ENCODE measurements around the gene NUP85.

Gene NUP85

GRCh38 chr17:75208161-75208560 is 2.7 kb downstream of the NUP85 start:
- no peak for DNase-seq
- in situ Hi-C loops (cut with HindIII; ENCODE audit: low pct_ligation_motif_present, low sequenced_read_pairs), result no loop called here
- H3K36me3 ChIP-seq (replicated peaks), result peaks cover 17% of the 10 kb centered on the region
- TF ChIP-seq CTCF (IDR thresholded peaks at IDR 0.05; ENCODE audit: low read depth, low read length, missing control alignments), result no peak
- H3K27me3 ChIP-seq (replicated peaks), result no peaks in the 10 kb centered on the region
- H3K4me3 ChIP-seq (ENCODE audit: low read depth, low read length), result no peak overlapping the region
- no peak overlapping the region for H3K27ac ChIP-seq

GRCh38 chr17:75209061-75209460 is 3.6 kb downstream of the NUP85 start:
- H3K27ac ChIP-seq, result no peak overlapping the region
- no peaks in the 10 kb centered on the region for H3K27me3 ChIP-seq (replicated peaks)
- DNase-seq, result no peak
- H3K4me3 ChIP-seq (ENCODE audit: low read depth, low read length), result no peak overlapping the region
- peaks cover 22% of the 10 kb centered on the region for H3K36me3 ChIP-seq (replicated peaks)
- no peak for TF ChIP-seq CTCF (IDR thresholded peaks at IDR 0.05; ENCODE audit: low read depth, low read length, missing control alignments)
- in situ Hi-C loops (cut with HindIII; ENCODE audit: low pct_ligation_motif_present, low sequenced_read_pairs), result no loop called here

GRCh38 chr17:75218131-75218530 is 12.7 kb downstream of the NUP85 start:
- TF ChIP-seq CTCF (IDR thresholded peaks at IDR 0.05; ENCODE audit: low read depth, low read length, missing control alignments), result no peak
- DNase-seq, result no peak

GRCh38 chr17:75219815-75220214 is 14.3 kb downstream of the NUP85 start:
- in situ Hi-C loops (cut with HindIII; ENCODE audit: low pct_ligation_motif_present, low sequenced_read_pairs), result no loop called here
- Histone ChIP-seq H3K36me3 (replicated peaks) (peaks cover 51% of the 10 kb centered on the region), H3K27me3 (replicated peaks) (no peaks in the 10 kb centered on the region), H3K4me3 (ENCODE audit: low read depth, low read length) (no peak overlapping the region), H3K27ac (no peak overlapping the region)
- no peak for DNase-seq
- no peak for TF ChIP-seq CTCF (IDR thresholded peaks at IDR 0.05; ENCODE audit: low read depth, low read length, missing control alignments)

More at GRCh38 chr17:75218131-75218530, 12.7 kb downstream of the NUP85 start:
- H3K27ac ChIP-seq, result no peak overlapping the region
- no peaks in the 10 kb centered on the region for H3K27me3 ChIP-seq (replicated peaks)
- peaks cover 57% of the 10 kb centered on the region for H3K36me3 ChIP-seq (replicated peaks)
- H3K4me3 ChIP-seq (ENCODE audit: low read depth, low read length), result no peak overlapping the region
- in situ Hi-C loops (cut with HindIII; ENCODE audit: low pct_ligation_motif_present, low sequenced_read_pairs), result no loop called here

- peaks cover 41% of the 10 kb centered on the region for H3K36me3 ChIP-seq (replicated peaks)
Measured at GRCh38 chr17:75225016-75225415, 19.5 kb downstream of the NUP85 start.

More at GRCh38 chr17:75225016-75225415, 19.5 kb downstream of the NUP85 start:
- in situ Hi-C loops (cut with HindIII; ENCODE audit: low pct_ligation_motif_present, low sequenced_read_pairs), result no loop called here
- no peak for DNase-seq
- no peak for TF ChIP-seq CTCF (IDR thresholded peaks at IDR 0.05; ENCODE audit: low read depth, low read length, missing control alignments)
- no peak overlapping the region for H3K4me3 ChIP-seq (ENCODE audit: low read depth, low read length)
- H3K27me3 ChIP-seq (replicated peaks), result no peaks in the 10 kb centered on the region
- H3K27ac ChIP-seq, result no peak overlapping the region

Measured in brain microvascular endothelial cell (primary cell).